GM19395 (cell line): ENCODE data around the gene IFNB1.
A peak's percentile ranks its signal among the peaks of the same experiment; 100 is the strongest.

Experiments used
- ATAC-seq: cut with Tn5 transposase; IDR thresholded peaks from one replicate; pipeline ENCODE4 v1.9.1; 2021; ENCODE audit warnings: mild to moderate bottlenecking, moderate library complexity; ENCODE audit not compliant: unreplicated experiment

Gene IFNB1

DNA sequence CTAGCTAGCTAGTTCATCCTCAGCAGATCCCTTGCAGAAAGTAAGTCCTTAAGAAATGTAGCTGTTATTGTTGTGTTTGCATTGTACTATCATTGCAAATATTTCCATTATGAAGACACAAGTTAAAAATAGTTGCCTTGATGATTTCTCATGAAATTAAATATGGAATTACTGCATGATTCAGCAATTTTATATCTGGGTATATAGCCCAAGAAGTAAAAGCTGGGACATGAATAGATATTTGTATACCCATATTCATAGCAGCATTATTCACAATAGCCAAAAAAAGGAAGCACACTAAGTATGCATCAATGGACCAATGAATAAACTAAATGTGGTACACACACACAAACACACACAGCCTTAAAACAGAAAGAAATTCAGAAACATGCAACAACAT, 6.8 kb downstream of the IFNB1 start:
- no peak for ATAC-seq

DNA sequence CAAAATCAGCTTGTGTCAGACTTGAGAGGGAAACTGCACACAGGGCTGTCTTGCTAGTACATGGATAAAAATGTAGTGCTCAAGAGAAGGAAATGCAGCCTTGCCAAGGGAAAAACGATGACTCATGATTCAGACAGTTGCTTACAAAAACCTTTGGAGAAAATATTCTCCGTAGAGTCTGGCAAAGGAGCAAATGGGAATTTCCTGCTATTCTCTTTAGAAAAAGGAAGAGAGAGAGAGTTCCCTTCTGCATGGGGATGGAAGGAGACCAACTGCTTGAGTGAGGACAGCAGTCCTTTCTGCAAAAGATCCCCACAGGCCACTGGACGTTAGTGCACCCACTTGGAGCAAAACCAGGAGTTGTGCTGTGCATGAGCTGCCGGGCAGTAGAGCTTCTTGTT, 7.6 kb downstream of the IFNB1 start:
- ATAC-seq, result no peak

DNA sequence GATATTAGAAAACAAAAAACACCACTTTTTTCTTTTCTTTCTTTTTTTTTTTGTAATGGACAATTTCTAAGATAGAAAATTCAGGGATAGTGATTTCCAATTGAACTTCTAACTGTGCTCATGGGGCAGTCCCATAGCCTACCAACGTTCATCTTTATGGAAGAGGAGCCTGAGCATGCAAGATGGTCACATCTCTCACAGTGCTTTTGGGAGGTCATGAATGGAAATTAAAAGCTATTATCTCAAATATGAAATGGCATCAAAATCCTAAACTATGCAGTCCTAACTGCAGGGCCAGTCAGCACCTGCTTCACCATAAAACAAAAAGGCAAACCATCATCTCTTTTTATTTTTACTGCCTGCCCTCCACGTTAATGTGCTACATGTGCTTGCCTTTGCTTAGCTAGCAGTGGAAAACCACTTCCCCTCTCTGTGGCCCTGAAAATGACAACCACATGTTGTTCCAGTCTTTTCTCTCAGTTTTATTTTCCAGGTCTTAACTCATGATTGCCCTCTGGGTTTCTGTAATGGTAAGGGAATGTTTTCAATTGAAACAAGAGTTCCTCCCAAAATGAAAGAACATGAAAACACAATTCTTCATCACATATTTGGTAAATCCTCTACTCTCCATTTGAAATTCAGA, 16.7 kb downstream of the IFNB1 start:
- ATAC-seq, result peak; percentile 86

DNA sequence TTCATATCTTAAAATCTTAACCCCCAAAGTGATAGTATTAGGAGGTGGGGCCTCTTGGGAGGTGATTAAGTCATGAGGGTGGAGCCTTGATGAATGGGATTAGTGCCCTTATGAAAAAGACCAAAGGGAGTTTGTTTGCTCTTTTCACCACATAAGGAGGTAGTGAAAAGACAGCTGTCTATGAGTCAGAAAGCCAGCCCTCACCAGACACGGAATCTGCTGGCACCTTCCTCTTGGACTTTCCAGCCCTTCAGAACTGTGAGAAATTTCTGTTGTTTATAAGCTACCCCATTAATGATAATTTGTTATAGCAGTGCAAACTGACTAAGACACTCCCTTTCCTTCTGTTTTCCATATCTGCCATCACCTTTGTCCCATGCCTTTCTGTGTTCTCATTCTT, 20.8 kb downstream of the IFNB1 start:
- ATAC-seq, result no peak

DNA sequence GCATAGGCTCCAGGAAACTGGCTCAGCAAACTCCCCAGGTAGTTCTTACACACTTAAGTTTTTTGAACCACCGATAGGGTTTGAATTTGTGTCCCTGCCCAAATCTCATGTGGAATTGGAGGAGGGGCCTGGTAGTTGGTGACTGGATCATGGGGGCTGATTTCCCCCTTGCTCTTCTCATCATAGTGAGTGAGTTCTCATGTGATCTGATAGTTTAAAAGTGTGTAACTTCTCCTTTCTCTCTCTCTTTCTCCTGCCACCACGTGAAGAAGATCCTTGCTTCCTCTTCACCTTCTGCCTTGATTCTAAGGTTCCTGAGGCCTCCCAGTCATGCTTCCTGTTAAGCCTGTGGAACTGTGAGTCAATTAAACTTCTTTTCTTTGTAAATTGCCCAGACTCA, 23.9 kb downstream of the IFNB1 start:
- ATAC-seq, result no peak

DNA sequence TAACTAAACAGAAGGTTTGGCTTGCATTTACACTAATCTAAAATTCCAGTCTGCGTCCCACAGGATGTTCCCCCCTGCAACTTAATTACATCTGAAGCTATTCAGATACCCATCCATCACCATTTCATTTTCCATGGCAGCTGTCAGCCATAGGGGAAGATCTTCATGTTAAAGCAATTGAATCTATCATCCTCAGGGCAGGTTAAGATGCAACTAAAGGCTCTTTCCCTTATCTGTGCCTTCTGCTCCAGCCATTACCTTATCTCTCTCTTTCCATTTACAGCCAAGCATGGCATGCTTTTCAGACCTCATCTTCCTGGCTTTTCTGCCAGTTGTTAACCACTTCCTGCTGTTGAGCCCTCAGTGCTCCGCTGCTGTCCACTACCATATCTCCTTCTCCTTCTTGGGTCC, 30.5 kb downstream of the IFNB1 start:
- ATAC-seq, result no peak

DNA sequence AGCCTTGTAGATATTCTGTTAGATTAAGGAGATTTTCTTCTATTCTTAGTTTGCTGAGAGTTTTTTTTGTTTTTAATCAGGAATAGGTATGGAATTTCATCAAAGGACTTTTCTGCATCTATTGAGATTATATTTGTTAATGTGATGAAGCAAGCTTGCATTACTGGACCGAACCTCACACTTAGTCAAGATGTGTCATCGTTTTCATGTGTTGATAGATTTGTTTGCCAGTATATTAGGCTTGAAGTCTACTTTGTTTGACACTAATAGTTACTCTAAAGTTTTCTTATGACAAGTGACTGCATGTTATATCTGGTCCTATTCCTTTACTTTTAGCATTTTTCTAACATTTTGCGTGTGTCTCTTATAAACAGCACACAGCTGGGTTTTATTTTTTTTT, 33.9 kb downstream of the IFNB1 start:
- no peak for ATAC-seq

DNA sequence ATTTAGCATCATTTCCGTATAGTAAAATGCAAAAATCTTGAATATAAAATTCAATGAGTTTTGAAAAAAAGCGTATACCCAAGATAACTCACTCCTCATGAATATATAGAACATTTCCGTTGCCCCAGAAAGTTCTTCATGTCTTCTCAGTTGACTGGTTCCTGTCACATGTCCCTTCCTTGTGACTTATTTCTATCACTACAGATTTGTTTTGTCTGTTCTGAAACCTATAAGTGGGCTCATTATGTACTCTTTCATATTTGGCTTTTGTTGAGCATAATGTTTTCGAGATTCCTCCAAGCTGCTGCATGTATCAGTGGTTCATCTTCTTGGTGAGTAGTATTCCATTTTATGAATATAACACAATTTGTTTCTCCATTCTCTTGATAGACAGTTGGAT, 35.3 kb downstream of the IFNB1 start:
- ATAC-seq, result no peak

DNA sequence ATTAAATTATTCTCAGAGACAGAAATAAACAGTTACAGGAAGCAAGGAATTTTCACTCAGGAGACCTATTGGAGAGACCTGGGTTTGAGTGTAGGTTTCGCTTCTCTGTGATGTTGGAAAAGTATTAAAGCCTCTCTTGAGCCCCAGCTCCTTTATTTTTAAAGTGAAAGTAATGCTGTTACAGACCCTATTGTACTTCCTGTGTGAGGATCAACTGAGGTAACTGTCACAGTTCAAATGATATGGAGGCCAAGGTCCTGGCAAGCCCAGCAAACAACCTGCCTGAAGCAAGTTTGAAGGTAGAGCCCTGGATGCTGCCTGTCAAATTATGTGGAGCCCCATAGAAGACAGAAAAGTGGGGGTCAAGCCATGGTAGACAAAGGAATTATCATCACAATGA, 38.4 kb downstream of the IFNB1 start:
- no peak for ATAC-seq

DNA sequence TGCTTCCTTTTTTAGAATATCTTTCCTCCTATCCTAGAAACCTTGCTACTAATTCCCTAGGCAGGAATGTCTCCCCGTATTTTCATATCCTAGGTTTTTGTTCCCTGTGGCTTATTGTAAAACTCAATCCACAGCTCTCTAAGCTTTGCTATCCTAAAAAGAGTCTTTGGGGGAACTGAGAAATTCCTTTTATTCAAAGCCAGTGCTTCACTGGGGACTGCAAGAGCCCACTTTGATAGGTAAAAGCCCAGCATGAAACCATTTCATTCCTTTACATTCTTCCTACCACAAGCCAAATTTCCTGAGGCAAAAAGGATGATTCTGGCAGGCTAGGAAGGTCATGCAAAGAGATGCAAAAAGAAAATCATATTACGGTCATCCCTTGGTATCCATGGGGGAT, 40.5 kb downstream of the IFNB1 start:
- no peak for ATAC-seq

DNA sequence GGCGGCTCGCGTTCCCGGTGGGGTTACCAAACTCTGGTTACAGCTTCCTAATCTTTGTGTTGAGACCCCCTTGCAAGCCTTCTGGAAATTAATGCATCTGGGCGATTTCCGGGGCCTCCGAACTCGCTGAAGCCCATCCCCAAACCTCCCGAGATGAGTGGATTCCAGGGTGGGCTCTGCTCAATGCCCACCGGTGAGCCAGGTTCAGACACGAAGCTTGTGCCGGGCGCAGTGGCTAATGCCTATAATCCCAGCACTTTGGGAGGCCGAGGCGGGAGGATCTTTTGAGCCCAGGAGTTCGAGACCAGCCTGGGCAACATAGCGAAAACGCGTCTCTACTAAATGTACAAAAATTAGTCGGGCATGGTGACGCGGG, 45.9 kb downstream of the IFNB1 start:
- ATAC-seq, result no peak

DNA sequence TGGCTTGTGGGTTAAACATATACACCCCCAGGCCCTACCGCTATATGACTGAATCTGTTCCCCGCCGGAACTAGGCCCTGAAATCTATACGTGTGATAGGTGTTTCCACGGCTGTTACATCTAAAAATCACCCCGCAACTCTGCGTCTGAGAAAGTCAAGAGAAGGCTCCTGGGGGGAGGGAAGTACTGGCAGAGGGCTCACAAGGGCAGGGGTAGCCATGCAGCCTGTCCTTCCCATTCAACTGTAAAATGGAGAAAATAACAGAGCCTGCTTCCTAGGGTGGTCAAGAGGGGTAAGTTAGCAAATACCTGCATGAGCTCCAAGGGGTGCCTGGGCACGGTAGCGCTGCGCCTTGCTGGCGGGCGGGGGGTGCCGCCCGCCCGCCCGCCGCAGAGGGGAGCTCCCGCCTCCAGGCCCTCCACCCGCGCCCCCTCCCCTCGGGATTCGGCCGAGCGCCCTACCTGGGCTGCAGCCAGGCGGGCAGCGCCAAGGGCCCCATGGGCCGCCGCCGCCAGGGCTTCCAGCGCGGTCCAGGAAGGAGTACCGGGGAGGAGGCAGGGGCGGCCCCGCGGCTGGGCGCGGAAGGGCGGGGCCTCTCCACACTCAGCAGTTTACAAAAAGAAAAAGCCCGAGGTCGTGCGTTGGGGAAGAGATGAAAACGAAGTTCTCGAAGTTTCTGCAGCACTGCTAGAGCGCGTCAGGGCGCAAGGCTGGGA, 46.5 kb downstream of the IFNB1 start, which contains the start of gene HACD4:
TSS of gene HACD4 (minus strand) at position 550 of the 717 bp plus-strand sequence. CDS start at position 500, 50 bp downstream.
- peak; percentile 80 for ATAC-seq

DNA sequence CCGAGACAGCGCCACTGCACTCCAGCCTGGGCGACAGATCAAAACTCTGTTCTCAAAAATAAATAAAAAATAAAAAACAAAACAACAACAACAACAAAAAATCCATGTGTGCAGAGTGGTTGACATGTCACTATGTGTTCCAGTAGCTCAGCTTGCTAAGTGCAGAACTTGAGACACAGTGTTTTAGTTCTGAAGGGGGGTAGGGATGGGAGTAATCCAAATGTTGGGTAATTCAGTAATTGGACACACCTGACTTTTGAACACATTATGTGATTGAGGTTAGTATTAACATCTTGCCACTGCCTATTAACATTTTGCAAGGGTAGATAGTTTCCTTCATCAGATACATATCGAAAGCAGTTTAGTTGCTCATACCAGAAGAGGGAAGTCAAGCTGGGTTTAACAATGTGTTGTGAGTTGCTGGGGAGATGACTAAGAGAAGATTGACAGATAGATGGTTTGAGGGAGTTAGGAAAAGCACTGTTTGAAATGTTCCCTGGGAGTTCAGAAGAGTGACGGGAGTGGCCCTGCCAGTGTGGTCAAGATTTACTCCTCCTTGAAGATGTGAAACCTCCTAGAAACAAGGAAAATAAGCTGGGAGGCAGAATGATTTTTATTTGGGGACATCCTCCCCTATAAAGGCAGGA, 47.2 kb downstream of the IFNB1 start:
- ATAC-seq, result peak; percentile 79

DNA sequence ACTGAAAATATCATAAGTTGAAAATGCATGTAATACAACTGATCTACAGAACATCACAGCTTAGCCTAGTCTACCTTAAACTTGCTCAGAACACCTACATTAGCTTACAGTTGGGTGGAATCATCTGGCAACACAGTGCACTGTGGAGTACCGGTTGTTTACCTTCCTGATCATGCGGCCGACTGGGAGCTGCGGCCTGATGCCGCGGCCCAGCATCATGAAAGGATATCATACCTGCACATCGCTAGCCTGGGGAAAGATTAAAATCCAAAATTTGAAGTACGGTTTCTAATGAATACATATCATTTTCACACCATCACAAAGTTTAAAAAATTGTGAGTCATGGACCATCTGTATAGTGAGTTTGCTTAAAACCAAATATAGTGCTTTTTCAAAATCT, 48.1 kb downstream of the IFNB1 start:
- ATAC-seq, result no peak

DNA sequence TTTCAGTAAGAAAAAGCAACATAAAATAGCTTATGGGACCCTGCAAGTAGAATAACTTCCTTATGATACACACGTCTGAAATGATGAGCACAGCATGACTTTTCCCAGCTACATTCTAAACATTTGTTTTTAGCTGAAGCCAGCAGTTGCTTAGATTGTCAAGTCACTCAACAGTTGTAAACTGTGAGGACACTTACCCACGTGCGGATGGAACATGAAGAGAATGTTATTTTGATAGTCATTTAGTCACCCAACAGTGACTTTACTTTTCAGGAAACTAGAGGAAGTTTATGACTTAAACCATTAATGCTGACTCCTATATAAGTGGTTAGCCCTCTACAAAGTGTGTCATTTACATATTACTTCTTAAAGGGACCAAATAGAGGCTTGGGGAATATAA, 49.3 kb downstream of the IFNB1 start:
- no peak for ATAC-seq

DNA sequence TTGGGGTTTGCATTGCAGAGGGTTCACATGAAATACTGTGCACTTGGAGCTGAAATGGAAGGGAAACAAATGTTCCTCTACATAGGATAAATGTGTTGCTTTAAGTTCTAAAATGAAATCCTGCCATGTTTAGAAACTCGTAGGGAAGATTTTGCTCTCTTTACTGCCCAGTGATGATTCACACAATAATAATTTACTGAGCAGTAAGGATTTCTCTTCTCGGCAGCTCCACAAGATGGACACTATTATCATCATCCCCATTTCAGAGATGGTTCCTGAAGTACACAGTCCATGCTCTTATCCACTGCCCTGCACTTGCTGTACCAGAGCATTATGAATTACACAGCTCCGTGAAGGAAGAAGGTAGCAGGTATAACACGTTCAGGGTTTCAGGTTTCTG, 50.4 kb downstream of the IFNB1 start:
- no peak for ATAC-seq
